Fibroblast of lung (primary cell): Measurements from ENCODE around the gene SLC27A4.
A peak's percentile ranks its signal among the peaks of the same experiment; 100 is the strongest.

Experiments used
- CTCF ChIP-seq, 2 donors: IDR thresholded peaks in 1 of 2; conservative IDR thresholded peaks in 1 of 2; 1 replicate in 1 of 2; 2 replicates in 1 of 2; pipeline ENCODE4 v1.5.1; 2011 to 2012; ENCODE audit warnings: low read length in 2 of 2, control low read depth in 1 of 2, inconsistent platforms in 1 of 2, low read depth in 1 of 2, mild to moderate bottlenecking in 1 of 2
- EZH2 ChIP-seq: IDR thresholded peaks from 2 replicates; pipeline ENCODE4 v1.5.1; 2012; ENCODE audit warnings: low read length, control low read depth, mild to moderate bottlenecking; ENCODE audit errors: missing control alignments

- TF ChIP-seq CTCF (conservative IDR thresholded peaks at IDR 0.05 in 1 of 2, IDR thresholded peaks at IDR 0.05 in 1 of 2; ENCODE audit: low read depth in 1 of 2, low read length in 2 of 2) (no peak), EZH2 (peak; percentile 84)
Observed at GRCh38 chr9:128396970-128397613, 56.8 kb downstream of the SLC27A4 start.
